ENCODE measurements around the gene STK24. TPM values are rescaled to one million over a fixed set of nuclear protein-coding genes. Genes with fewer than 3 reads are reported as not detected.

STK24 gene
- total and polyA plus RNA-seq, 2 of the 4 experiments (the other 2 are of a cell fraction), result 29.2 to 43.4 TPM

DNA sequence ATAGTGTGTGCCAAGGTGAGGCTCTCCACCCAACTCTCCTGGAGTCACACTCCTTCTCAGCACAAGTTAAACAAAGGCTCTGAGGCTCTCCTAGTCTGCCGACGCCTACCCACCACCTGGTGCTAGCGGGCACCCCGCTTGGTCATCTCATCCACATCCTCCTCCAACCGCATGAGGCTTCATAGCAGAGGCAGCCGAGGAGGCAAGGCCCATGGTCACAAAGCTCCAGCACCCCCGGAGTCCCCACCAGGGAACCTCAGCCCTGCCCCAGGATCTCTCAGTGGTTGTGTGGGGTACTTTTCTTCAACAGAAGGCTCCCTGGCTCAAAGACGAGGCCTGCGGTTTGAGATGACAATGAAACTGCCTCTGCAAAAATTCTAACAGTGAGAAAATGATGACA lies 43.0 kb downstream of the STK24 start:
- peaks cover 98% of the 10 kb centered on the region for H4K20me1 ChIP-seq (ENCODE audit: insufficient read depth, low read length)
- H2BK20ac ChIP-seq (ENCODE audit: low read depth, low read length), result no peak overlapping the region
- no peak overlapping the region for H2AFZ ChIP-seq (replicated peaks; ENCODE audit: low read length, poor library complexity)
- TF ChIP-seq BHLHE40 (IDR thresholded peaks at IDR 0.05; ENCODE audit: low read depth, low read length) (no peak), SMC3 (IDR thresholded peaks at IDR 0.05; ENCODE audit: low read depth, low read length) (no peak), NFE2L2 (IDR thresholded peaks at IDR 0.05; ENCODE audit: low read depth, low read length) (no peak), RAD21 (IDR thresholded peaks at IDR 0.05; ENCODE audit: low read length) (no peak), FOS (IDR thresholded peaks at IDR 0.05; ENCODE audit: low read depth, low read length) (no peak), POLR2A (IDR thresholded peaks at IDR 0.05; ENCODE audit: low read depth, low read length) (no peak), MXI1 (IDR thresholded peaks at IDR 0.05; ENCODE audit: borderline replicate concordance, low read depth, low read length) (no peak), CHD1 (IDR thresholded peaks at IDR 0.05; ENCODE audit: low read depth, low read length) (no peak), MAZ (IDR thresholded peaks at IDR 0.05; ENCODE audit: borderline replicate concordance, low read depth, low read length) (no peak), RFX5 (IDR thresholded peaks at IDR 0.05; ENCODE audit: low read depth, low read length) (no peak), RCOR1 (IDR thresholded peaks at IDR 0.05; ENCODE audit: insufficient replicate concordance, low read length) (no peak), CEBPB (IDR thresholded peaks at IDR 0.05; ENCODE audit: low read depth, low read length) (no peak)
- TF ChIP-seq, protein P1, sequence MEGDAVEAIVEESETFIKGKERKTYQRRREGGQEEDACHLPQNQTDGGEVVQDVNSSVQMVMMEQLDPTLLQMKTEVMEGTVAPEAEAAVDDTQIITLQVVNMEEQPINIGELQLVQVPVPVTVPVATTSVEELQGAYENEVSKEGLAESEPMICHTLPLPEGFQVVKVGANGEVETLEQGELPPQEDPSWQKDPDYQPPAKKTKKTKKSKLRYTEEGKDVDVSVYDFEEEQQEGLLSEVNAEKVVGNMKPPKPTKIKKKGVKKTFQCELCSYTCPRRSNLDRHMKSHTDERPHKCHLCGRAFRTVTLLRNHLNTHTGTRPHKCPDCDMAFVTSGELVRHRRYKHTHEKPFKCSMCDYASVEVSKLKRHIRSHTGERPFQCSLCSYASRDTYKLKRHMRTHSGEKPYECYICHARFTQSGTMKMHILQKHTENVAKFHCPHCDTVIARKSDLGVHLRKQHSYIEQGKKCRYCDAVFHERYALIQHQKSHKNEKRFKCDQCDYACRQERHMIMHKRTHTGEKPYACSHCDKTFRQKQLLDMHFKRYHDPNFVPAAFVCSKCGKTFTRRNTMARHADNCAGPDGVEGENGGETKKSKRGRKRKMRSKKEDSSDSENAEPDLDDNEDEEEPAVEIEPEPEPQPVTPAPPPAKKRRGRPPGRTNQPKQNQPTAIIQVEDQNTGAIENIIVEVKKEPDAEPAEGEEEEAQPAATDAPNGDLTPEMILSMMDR (conservative IDR thresholded peaks at IDR 0.05; ENCODE audit: low read depth, low read length), result no peak
- TF ChIP-seq, protein P2, sequence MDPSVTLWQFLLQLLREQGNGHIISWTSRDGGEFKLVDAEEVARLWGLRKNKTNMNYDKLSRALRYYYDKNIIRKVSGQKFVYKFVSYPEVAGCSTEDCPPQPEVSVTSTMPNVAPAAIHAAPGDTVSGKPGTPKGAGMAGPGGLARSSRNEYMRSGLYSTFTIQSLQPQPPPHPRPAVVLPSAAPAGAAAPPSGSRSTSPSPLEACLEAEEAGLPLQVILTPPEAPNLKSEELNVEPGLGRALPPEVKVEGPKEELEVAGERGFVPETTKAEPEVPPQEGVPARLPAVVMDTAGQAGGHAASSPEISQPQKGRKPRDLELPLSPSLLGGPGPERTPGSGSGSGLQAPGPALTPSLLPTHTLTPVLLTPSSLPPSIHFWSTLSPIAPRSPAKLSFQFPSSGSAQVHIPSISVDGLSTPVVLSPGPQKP (IDR thresholded peaks at IDR 0.05; ENCODE audit: borderline replicate concordance, low read depth, low read length), result no peak
- peaks cover 2% of the 10 kb centered on the region; the same call in 1 of the 2 replicates for H3K36me3 ChIP-seq (ENCODE audit: control insufficient read depth, insufficient read depth, low read length)
- no peak overlapping the region for H3K56ac ChIP-seq (ENCODE audit: extremely low read depth, insufficient read depth, low read length)
- no peak overlapping the region for H3K4me3 ChIP-seq (ENCODE audit: insufficient read depth, low read depth, low read length)
- peaks cover 7% of the 10 kb centered on the region for H3K4me1 ChIP-seq (ENCODE audit: control insufficient read depth, insufficient read depth, low read length)
- intact Hi-C loops (cut with micrococcal nuclease), result no loop called here
- peaks cover 33 to 94% of the 10 kb centered on the region in 2 experiments for H3K79me1 ChIP-seq (ENCODE audit: low read depth in 1 of 2, low read length in 2 of 2)
- H2BK5ac ChIP-seq (ENCODE audit: low read depth, low read length, poor library complexity, severe bottlenecking), result no peak overlapping the region
- ATAC-seq (ENCODE audit: low read depth) (no peak), DNase-seq (no peak)
- H4K5ac ChIP-seq (ENCODE audit: low read depth, low read length), result no peak overlapping the region
- no peaks in the 10 kb centered on the region for H3K9me3 ChIP-seq (ENCODE audit: control insufficient read depth, insufficient read depth, low read length)
- in situ Hi-C loops (cut with MboI; ENCODE audit: low sequenced_read_pairs), result no loop called here
- 83% methylated on average over 1 of the region's 9 CpGs; no CpG with 5 or more reads in 1 of the 2 experiments for WGBS, 2 experiments (ENCODE audit: extremely low coverage in 2 of 2, insufficient read length in 1 of 2)
- H3K4me2 ChIP-seq (ENCODE audit: low read depth, low read length), result no peak overlapping the region
- H3K9me1 ChIP-seq (ENCODE audit: insufficient read depth, low read length), result peaks cover 39% of the 10 kb centered on the region
- H3K23ac ChIP-seq (ENCODE audit: low read depth, low read length), result no peak overlapping the region
- H3K4ac ChIP-seq (ENCODE audit: low read depth, low read length), result no peak overlapping the region
- peak overlapping the region; percentile 28; the same call in 1 of the 2 replicates for H2AK5ac ChIP-seq (ENCODE audit: low read depth, low read length)
- H2AK9ac ChIP-seq (replicated peaks; ENCODE audit: low read depth, low read length, poor library complexity), result no peak overlapping the region
- no peak overlapping the region for H3K18ac ChIP-seq (ENCODE audit: low read depth, low read length)
- no peak overlapping the region; the same call in 1 of the 2 replicates for H3K14ac ChIP-seq (replicated peaks; ENCODE audit: low read depth, low read length)
- dilution Hi-C loops (cut with HindIII; ENCODE audit: low sequenced_read_pairs, unreplicated experiment), result no loop called here
- no peak overlapping the region for H2BK15ac ChIP-seq (ENCODE audit: low read depth, low read length)
- H3K27me3 ChIP-seq (ENCODE audit: control insufficient read depth, insufficient read depth, low read length), result no peaks in the 10 kb centered on the region
- ChIA-PET CTCF (no interaction called here), POLR2A (ENCODE audit: unreplicated experiment) (no interaction called here)
- no peak overlapping the region for H4K8ac ChIP-seq (ENCODE audit: low read depth in 2 of 2, low read length in 2 of 2)
- H3K27ac ChIP-seq (ENCODE audit: insufficient read depth, low read length), result no peak overlapping the region
- no peak overlapping the region for H4K91ac ChIP-seq (ENCODE audit: insufficient read depth, low read depth, low read length)
- H2BK120ac ChIP-seq (ENCODE audit: low read depth, low read length), result no peak overlapping the region
- BruUV-seq (replicated peaks), result no TSS peak
- H3K9ac ChIP-seq (ENCODE audit: low read depth, low read length), result no peak overlapping the region
